OCI-M1 (cell line): Measurements from ENCODE around the gene RPH3AL.
"Not testable (repeated sequence)": the region's sequence is repeated elsewhere in the genome, so short reads cannot be mapped to it uniquely, and the experiment has no call there.

Experiments used
- DNase-seq: peaks from one replicate; lab custom pipeline; 2025; lab: John Stamatoyannopoulos, UW

The RPH3AL gene

DNA sequence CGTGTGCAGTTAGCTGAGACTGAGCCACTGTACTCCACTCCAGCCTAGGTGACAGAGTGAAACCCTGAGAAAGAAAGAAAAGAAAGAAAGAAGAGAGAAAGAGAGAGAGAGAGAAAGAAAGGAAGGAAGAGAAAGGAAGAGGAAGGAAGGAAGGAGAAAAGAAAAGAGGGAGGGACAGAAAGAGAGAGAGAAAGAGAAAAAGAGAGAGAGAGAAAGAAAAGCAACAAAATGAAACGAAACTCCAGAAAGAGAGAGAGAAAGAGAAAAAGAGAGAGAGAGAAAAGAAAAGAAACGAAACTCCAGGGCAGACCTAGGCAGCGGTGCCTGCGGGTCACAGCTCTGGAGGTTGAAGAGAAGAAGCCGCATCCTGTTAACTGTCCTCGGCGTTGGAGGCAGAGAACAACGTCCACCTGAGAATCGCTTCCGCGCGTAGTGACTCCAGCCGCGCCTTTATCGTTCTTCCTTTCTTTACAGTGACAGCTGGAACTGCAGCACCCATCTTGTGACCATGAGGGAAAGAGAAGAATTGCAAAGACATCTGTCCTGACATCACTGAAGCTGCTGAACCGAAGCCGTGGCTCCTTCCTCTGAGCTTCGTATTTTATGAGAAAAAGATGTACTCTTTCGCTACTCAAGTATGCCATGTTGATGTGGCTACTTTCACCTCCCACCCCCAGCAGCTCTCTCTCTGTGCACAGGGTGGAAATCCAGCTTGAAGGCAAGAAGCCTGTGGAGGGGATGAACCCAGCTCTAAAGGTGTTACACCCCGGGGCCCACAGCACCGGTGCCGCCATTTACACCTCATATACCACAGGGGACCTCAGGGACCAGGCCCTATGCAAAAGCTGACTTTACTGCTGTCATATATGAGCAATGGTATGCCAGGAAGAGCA lies 114.3 kb downstream of the RPH3AL start:
- DNase-seq: no peak

DNA sequence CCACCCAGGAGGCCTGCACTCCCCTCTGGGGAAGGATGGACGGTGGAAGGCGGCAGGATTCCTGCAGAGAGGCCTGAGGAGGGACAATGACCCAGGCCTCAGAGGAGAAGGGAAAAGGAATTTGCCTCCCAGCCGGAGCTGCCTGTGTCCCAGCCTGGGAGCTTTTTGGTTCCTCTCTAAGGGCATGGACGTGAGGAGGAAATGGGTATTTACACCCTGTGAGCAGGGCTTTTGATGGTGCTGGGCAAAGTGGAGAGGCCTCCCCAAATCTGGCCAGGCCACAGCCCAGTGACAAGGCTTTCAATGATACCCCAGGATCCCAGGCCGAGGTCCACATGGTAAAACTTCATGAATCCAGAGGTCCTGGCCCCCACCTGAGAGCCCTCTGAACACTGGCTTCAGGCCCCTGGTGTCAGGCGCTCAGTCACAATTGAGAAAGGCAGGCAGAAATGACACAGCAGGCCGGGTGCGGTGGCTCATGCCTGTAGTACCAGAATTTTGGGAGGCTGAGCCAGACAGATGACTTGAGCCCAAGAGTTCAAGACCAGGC lies 115.1 kb downstream of the RPH3AL start:
- DNase-seq: no peak

DNA sequence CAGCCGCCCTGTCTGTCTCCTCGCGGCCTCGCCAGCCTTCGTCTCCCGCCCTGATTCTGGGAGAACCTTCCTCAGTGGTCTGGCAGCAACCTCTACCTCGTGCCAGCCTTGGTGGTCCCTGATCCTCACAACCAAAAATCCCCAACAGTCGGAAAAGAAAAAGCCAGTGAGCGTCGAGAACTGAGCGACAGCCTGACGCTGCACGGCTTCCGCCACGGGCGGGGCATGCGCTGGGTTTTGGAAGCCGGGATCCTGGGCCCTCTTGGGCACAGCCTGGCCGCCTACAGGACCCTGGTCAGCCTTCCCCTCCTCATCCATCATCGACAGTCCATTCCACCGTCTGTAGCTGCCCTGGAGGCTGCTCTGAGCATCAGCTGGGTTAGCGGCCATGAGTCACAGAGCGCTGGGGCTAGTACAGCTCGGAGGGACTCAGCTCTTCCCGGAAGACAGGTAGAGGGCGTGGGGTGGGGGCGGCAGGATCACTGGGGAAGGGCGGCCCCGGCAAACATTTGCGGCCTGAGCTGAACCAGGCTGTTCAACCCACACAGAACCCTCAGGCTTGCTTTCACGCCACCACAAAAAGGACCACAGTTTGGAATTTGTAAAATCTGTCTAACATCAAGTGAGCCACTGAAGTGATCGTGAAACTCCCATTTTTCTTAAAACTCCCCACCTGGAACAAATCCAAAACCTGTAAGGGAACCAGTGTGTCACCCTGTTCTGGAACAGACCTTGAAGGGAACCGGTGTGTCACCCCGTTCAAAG lies 115.8 kb downstream of the RPH3AL start:
- no peak for DNase-seq

DNA sequence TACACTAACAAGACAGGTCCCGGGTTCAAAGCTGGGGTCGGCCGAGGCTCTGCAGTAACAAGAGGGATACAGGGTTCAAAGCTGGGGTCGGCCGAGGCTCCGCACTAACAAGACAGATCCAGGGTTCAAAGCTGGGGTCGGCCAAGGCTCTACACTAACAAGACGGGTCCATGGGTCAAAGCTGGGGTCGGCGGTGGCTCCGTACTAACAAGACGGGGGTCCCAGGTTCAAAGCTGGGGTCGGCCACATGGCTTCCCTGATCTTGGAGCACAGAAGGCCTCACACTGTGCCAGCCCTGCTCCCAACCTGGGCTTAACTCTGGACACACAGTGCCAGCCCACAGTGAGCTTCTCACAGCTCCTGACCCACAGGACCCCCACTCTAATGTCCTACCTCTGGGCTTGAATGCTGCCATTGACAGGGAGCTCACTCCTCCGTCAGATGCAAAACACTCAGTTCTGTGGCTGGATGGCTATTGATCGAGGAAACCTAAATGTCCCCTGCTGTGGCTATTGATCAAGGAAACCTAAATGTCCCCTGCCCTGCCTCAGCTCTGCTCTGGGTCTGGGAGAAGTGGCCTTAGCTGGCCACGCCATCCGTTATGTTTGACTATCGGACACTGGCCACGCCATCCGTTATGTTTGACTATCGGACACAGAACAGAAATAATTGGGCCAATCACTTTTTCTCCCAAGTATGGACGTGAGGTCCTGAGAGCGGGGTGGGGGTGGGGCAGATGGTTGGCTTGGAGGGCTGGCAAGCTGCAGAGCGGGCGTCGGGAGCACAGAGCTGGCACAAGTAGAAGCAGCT lies 116.6 kb downstream of the RPH3AL start:
- no peak for DNase-seq

DNA sequence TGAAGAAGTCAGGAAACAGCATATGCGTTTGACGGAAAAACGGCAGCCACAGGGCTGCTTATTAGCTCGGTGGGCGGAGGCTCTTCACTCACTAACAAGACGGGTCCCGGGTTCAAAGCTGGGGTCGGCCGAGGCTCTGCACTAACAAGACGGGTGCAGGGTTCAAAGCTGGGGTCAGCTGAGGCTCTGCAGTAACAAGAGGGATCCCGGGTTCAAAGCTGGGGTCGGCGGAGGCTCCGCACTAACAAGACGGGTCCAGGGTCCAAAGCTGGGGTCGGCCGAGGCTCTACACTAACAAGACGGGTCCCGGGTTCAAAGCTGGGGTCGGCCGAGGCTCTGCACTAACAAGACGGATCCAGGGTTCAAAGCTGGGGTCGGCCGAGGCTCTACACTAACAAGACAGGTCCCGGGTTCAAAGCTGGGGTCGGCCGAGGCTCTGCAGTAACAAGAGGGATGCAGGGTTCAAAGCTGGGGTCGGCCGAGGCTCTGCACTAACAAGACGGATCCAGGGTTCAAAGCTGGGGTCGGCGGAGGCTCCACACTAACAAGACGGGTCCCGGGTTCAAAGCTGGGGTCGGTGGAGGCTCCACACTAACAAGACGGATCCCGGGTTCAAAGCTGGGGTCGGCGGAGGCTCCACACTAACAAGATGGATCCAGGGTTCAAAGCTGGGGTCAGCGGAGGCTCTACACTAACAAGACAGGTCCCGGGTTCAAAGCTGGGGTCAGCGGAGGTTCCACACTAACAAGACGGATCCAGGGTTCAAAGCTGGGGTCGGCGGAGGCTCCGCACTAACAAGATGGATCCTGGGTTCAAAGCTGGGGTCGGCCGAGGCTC lies 117.4 kb downstream of the RPH3AL start:
- DNase-seq: not testable (repeated sequence)

DNA sequence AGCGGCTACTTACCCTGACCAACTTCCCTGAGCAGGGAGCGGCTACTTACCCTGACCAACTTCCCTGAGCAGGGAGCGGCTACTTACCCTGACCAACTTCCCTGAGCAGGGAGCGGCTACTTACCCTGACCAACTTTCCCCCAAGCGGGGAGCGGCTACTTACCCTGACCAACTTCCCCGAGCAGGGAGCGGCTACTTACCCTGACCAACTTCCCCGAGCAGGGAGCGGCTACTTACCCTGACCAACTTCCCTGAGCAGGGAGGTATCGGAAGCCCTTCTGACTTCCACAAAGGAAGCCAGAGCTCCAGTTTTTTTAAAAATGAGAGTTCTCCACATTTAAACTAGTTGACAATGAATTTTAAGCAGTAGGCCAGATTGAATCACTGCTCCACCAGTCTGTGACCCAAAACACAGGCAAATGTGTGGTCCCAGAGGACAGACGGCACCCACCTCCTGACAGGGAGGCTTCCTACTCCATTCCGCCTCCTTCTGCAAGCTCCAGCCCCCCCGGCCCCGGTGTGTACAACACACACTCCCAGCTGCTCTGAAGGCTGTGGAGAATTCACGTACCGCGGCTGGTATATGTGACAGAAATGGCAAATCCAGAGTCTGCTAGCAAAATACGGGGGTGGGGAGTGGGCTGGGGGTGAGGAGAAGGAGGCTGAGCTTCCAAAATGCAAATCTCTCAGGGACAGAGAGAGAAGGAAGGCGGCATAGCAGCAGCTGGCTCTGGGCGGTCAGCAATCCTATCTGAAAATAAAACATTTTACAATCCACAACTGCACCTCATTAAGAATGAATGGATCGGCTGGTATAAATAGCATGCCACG lies 118.2 kb downstream of the RPH3AL start:
- DNase-seq: not testable (repeated sequence)

DNA sequence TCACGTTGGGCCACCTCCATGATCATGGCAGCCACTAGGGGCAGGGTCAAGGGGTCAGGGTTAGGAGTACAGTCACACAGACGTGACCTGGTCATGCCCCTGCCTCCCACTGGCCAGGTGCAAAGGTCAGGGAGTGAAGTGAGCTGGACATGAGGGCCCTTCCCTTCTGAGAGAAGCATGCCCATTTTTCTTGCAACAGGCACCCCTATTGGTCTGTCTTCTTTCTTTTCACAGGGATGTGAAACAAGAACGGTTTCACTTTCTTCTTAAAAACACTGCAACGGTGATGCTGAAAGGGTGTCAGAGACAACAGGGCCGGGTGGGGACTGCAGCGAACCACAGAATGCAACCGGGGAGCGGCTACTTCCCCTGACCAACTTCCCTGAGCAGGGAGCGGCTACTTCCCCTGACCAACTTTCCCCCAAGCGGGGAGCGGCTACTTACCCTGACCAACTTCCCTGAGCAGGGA lies 119.1 kb downstream of the RPH3AL start:
- DNase-seq: no peak

DNA sequence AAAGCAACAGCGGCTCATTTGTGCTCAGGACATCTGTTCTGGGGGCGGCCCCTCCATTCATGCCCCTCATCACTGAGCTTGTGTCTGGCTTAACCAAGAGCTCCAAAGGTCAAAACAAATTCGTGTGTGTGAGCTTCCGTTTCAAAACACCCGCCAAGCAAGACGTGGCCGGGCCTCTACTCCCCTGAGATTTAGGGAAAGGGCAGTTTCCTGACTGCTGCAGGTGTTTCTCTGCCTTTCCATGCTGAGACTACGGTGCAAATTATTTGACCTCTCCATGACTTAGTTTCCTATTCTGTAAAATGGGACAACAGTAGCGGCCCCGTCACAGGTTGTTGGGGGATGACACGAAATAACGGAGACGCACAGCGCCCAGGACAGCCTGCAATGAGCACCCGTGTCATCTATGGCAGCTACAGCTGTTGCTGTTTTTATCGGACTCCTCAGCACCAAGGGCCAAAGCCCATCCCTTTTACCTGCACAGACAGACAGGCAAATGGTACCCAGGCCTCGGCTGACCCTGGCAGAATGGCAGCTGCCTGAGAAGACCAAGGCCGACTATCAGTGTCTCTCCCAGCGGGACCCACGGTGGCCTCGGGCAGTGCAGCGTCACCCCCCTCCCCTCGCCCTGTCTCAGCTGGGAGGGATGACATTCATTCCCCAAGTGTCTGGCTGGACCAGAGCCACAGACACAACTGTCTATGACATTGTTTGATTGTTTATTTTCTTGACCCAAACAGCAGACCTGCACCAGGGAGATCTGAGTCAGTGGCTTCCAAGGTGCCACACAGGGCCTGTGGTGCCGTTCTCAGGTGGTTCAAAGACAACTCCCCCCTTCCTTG lies 120.4 kb downstream of the RPH3AL start:
- no peak for DNase-seq

DNA sequence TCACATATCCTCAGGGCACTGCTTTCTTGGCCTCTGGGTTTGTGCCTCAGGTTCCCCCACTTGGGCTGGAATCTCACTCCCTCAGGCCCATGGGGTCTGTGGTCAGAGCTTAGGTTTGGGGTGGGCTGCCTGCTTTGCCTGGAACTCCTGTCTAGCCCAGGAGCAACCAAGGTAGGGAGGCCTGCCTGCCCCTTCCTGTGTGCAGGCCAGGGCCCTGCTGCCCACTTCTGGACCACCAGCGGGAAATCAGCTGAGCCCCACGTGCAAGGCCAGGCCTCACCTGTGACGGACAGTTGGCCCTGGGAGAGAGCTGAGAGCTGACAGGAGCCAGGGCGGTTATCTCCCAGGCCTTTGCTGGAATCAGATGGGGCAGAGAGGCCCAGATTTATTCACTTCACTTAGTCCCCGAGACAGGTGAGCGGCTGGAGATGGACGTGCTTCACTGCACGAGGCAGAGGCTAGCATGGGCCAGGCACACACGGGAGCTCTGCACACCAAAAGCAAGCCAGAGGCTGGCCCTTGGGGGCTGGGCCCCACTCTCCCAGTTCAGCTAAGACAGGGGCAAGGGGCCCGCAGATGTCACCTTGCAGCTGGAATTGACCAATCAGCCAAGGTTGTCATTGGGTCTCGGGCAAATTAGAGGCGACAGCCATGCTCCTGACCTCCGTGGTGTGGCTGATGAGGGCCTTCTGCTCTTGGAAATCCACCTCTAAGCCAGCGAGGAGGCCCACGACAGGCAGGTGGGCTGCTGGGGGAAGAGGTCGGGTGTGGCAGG lies 121.2 kb downstream of the RPH3AL start:
- no peak for DNase-seq

DNA sequence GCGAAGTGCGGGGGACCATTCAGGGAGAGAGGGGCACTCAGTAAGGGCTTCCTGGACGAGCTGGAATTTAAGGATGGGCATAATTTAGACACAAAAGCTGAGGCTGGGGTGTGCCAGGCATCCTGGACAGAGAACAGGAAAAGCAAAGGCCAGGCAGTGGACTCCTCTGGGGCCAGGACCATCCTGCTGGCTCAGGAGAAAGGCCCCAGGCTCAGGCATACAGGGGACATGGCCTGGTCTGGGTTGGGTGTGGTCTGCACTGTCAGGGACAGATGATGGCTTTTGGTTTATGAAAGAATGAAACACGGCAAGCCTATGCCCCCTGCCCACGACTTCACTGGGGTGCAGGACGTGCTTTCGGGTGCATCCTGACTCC lies 122.2 kb downstream of the RPH3AL start:
- DNase-seq: no peak

DNA sequence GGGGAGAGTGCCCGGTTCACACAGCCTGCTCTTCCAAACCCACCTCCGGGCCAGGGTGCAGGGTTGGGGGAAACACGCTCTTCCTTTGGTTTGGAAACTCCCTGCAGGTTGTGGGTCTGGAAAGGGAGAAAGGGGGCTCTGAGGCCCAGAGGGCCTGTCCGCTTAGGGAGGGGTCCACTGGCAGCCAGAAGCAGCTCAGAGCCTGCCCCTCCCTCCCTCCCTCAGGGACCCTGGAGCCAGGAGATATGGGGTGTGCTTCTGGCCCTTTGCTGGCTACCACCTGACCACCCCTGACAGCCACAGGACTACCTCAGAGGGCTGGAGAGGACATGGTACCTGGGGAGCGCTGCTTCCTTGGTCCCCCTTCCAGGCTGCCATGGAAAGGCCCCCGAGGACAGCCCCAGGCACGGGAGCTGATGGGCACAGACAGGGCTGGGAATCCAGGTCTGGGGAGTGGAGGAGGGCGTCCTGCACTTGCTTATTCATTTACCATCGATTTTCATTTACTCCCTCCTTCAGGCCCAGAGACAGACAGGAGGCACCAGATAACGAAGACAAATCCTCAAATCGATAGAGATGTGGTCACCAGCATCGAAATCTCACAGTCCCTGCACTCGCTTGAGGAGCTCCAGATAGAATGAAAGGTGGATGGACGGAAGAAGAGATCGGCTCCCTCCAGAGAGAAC lies 122.8 kb downstream of the RPH3AL start:
- no peak for DNase-seq

DNA sequence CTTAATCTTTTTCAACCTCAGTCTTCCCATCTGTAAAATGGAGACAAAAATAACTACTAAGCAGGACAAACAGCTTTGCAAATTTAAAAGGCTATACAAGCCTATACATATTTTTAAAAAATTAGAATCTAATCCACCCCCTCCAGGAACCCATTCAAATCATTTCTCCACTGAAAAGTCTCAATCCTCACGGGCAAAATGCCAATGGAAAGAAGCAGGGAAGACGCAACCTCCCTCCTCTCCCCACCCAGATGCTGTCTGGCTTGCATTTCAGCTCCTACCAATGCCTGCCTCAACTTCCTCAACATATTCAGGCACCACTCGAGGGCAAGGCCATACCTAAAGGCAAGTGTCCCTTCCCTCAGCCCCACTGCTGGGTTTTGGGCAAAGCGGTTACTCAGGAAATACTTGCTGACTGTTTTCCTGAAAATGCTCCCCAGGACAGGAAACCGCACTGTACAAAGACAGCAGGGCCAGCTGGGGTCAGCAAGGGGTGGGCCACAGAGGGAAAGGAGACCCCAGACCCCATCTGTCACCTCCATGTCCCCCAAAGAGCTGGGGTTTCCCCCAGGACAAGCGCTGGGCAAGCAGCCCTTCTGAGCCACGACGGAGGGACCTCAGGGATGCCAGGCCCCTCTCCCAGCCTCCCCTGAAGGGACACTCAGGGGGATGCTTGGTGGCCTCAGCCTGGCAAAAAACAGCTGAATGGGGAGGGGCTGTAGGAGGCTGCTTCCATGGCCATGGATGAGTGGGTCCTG lies 123.5 kb downstream of the RPH3AL start:
- DNase-seq: no peak

DNA sequence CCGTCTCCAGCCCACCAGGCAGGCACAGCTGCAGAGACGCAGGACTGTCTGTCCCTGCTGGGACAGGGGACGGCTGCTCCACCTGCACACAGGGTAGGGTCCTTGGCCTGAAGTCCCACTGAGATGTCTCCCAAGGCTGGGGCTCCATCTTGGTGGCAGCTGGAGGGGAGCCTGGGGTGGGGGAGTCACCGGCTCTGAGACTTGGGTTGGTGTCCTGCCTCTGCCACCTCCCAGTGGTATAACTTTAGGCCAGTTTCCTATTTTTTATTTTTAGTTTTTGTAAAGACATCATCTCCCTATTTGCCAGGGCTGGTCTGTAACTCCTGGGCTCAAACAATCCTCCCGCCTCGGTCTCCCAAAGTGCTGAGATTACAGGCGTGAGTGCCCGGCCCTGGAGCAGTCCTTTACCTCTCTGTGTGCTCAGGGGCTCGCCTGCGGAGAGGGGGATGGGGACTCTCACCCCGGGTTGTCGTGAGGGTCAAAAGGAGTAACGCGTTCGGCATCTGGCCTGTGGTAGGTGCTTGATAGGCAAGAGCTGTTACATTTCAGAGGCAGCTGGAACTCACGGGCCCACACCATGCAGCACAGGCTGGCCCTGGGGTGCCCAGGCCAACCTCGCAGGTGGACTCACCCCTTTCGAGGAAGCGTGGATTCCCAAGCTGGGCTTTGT lies 124.5 kb downstream of the RPH3AL start:
- DNase-seq: no peak

DNA sequence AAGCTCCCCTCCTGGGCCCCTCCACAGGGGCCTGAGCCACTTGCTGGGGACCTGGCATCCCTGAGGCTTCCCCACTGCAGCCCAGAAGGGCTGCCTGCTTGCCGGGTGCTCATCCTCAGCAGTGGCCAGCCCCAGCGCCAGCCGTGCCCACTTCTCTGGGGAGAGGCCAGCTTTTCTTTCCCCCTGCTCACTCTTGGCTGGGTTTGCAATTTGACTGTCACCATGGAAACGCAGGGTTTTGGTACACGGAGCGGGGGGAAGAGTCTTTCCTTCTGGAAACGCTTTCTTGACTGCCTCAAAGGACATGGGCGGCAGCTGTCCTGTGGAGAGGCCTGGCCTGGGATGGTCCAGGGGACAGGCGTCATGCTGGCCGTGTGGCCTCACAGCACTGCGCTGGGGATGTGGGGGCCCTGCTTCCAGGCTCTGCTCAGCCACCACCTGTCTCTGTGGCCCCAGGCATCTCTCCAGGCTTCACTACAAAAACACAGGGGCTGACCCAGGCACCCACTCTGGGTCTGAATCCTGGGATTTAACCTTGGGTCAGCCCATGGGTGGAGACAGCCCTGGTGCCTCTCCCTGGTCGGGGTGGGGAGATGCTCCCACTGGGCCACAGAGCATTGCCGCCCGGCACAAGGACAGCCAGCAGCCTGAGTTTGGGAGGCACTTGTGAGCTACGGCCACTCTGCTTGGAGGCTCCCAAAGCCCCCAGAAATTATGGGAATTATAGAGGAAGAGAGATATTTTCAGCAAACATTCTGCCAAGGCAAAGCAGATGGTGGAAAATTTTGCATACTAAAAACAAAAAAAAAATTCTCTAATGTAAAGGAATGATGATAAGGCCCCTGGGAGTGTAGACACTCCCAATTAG lies 125.3 kb downstream of the RPH3AL start:
- DNase-seq: no peak
